Neural cell (in vitro differentiated cells): Measurements from ENCODE around the gene RPL21.

ENCODE experiments used
- EZH2 ChIP-seq: fragments of 200-600, 300-800 bp; shearing (Covaris generic), sonication (generic); IDR thresholded peaks from 2 replicates; pipeline ENCODE4 v1.6.1; 2014; ENCODE audit warnings: antibody characterized with exemption, low read length, borderline replicate concordance, mild to moderate bottlenecking; ENCODE audit not compliant: insufficient read depth, poor library complexity, severe bottlenecking
- TF ChIP-seq, protein P1 (sequence below): IDR thresholded peaks from 2 replicates; pipeline ENCODE4 v1.6.1; 2012; ENCODE audit warnings: borderline replicate concordance

DNA sequence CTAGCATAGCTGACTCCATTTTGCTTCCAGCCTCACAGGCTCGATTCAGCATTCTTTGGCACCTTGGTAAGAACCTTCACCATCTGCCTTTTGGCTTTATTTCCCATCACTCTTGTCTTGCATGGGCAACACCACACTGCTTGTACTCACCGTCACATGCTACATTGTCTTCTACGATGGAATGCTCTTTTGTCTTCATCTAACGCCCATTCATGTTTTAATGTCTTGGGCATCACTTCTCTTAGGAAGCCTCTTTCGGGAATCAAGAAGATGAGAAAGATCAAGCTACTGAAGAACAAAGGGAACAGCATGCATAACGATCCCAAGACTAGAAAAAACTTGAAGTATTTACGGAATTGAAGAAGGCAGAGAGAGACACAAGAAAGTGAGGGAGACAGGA lies 5.7 kb upstream of the RPL21 start:
- no peak for TF ChIP-seq EZH2
- TF ChIP-seq, protein P1, sequence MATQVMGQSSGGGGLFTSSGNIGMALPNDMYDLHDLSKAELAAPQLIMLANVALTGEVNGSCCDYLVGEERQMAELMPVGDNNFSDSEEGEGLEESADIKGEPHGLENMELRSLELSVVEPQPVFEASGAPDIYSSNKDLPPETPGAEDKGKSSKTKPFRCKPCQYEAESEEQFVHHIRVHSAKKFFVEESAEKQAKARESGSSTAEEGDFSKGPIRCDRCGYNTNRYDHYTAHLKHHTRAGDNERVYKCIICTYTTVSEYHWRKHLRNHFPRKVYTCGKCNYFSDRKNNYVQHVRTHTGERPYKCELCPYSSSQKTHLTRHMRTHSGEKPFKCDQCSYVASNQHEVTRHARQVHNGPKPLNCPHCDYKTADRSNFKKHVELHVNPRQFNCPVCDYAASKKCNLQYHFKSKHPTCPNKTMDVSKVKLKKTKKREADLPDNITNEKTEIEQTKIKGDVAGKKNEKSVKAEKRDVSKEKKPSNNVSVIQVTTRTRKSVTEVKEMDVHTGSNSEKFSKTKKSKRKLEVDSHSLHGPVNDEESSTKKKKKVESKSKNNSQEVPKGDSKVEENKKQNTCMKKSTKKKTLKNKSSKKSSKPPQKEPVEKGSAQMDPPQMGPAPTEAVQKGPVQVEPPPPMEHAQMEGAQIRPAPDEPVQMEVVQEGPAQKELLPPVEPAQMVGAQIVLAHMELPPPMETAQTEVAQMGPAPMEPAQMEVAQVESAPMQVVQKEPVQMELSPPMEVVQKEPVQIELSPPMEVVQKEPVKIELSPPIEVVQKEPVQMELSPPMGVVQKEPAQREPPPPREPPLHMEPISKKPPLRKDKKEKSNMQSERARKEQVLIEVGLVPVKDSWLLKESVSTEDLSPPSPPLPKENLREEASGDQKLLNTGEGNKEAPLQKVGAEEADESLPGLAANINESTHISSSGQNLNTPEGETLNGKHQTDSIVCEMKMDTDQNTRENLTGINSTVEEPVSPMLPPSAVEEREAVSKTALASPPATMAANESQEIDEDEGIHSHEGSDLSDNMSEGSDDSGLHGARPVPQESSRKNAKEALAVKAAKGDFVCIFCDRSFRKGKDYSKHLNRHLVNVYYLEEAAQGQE: no peak
